ENCODE measurements around the gene EPHA3. TPM values are rescaled to one million over a fixed set of nuclear protein-coding genes. Genes with fewer than 3 reads are reported as not detected.

EPHA3 gene
- total RNA-seq, 1 experiment from 2014 or later = not detected

DNA sequence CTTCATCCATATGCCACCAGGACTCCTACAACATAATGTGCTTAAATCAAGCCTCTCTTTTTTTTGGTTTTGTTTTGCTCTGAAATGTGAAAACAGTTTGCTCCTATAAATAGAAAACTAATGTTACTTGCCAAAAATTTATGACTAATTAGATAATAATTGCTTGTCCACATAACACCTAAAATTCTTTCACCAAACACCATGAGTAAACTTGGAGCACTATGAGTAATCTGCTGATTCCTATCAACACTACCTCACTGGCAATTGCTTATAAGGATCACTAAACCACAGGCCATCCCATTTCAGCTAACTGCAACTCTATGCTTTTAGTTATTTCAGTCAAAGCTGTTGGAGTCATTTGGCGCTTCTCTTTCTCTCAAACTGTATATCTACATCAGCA lies 252.7 kb downstream of the EPHA3 start:
- no peak for DNase-seq (ENCODE audit: low spot score)

DNA sequence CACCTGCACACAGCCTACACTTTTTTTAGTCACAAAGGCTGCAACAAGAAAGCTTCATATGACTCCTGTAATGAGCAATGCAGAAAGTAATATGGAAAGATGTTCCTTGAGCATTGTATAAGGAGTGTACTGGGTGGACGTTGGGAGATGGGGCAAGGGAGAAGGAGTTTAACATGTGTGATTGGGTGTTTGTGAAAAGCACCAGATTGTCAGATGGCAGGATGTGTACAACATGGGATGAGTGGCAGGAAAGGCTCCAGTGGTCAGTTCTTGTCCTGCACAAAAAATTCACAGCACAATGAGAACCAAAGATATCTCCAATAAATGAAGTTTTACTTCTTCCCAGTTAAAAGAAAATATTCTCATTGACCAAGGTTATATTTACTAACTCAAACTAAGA lies 255.1 kb downstream of the EPHA3 start:
- no peak for DNase-seq (ENCODE audit: low spot score)

DNA sequence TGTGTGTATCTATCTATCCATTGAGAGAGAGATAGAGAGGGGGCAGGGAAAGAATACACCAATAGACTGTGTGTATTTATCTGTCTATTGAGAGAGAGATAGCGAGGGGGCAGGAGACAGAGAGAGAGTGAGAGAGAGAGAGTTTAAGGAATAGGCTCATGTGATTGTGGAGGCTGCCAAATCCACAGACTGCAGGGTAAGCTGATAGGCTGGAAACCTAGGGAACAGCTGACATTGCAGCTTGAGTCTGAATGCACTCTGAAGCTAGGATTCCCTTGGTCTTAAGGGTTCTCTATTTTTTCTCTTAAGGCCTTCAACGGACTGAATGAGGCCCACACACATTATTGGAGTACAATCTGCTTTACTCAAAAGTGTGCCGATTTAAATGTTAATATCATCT lies 255.8 kb downstream of the EPHA3 start:
- DNase-seq (ENCODE audit: low spot score) = no peak

DNA sequence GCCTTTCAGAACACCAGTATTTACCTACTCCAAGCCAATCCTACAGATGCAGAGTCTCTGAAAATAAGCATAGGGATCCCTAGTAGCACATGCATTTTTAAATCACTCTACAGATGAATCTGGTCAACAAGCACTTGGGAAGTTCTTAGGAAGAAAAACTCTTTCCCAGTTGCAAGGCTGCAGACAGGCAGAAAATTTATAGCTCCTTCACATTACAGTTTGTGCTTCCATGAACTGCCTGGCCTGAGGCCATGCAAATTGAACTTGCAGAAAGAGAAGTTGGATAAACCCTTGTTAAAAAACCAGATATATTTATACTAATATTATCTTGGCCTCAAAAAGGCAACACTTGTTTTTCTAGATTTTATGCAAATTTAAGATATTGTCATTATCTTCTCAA lies 256.9 kb downstream of the EPHA3 start:
- no peak for DNase-seq (ENCODE audit: low spot score)

DNA sequence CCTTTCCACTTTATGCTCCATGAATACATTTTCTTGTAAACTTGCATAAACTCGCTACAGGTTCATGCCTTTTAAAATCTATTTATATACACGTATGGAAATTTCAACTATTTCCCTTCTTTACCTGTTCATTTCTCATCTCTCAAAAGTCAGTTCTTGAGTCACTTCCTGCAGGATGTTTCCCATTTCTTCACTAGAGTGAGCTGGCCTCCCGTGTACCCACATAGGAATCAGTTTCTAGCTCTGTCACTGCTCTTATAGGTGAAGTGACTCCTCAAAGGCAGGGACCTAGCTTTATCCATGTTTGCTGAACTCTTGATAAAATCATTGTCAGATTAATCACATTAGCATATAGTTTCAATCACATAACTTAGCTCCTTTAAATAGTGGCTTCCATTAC lies 259.7 kb downstream of the EPHA3 start:
- no peak for DNase-seq (ENCODE audit: low spot score)

DNA sequence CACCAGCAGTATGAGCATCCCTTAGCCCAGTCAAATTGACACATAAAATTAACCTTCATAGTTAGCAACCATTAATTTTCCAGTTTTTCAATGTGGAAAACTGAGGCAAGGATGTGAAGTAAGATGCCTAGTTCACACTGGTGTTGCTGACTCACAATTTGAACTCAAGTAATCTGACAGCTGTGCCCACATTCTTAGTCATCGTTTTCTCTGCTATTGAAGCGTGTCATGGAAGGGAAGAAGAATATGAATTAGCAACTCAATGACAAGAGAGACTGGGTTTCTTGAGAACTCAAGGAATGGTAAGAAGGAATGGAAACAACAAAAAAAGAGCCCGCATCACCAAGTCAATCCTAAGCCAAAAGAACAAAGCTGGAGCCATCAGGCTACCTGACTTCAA lies 261.4 kb downstream of the EPHA3 start:
- DNase-seq (ENCODE audit: low spot score) = no peak

DNA sequence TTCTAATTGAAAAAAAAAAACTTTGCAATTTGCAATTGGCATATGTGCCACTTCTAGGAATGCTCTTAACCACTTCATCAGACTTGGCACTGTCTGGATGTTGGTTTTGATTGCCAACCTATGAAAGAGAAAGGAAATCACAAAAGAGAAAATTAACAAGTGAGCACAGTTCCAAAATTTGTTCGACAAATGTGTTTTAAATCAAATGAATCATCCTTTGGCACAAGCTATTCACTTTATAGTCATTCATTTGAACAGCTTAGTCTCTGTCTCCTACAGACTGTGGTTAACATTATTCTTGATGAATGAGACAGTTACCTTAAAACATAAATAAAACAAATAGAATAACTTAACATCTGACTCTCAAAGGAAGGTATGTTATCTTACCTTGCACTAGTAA lies 265.0 kb downstream of the EPHA3 start:
- no peak for DNase-seq (ENCODE audit: low spot score)

DNA sequence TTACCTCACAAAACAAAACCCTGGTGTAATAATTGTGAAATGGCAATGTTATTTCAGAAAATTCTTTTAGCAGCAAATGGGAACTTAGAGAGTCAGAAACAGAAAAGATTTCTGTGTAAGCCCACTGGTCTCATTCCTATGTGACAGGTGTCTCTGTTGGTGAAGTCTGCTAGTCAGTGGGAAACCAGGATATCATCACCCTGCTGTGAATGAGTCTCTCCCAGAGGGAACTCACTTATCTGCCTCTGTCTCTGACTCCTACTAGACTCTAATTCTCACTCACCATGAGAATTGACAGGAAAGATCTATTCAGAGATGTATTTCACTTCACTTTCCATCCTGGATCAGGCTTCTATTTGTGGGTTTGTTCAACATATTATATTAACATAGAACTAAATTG lies 266.0 kb downstream of the EPHA3 start:
- no peak for DNase-seq (ENCODE audit: low spot score)

DNA sequence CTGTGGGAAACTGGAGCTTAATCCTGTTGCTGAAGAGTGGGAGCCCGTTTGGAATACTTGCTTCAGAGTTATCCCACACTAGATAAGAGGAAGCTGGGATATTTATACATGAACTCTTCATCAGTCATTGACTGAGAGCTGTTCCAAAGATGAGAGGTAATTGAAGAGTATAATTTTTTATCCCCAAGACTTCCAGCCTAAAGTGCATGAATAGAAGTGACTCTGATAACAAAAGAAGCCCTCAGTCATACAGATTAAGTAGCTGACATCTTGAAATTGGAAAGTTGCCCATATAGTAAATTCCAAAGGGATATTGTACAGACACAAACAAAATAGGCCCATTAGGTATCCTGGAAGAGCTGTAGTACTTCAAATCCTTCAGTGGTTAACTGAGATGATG lies 268.0 kb downstream of the EPHA3 start:
- no peak for DNase-seq (ENCODE audit: low spot score)

DNA sequence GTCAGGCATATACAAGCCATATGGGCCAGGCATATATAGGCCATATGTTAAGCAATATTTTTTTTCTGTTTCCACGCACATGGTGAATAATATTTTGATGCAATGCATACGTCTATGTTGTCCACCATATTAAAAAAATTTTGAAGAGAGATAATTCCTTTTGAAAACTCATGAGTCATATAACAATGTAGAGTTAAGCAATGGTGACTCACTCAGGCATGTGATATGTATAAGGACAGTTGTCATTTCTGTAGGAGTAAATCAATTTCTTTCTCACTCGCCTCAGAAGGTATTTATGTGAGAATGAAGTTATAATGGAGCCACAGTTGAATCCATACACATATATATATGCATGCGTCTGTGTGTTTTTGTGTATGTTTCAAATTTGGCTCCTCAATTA lies 272.6 kb downstream of the EPHA3 start:
- DNase-seq (ENCODE audit: low spot score) = no peak

DNA sequence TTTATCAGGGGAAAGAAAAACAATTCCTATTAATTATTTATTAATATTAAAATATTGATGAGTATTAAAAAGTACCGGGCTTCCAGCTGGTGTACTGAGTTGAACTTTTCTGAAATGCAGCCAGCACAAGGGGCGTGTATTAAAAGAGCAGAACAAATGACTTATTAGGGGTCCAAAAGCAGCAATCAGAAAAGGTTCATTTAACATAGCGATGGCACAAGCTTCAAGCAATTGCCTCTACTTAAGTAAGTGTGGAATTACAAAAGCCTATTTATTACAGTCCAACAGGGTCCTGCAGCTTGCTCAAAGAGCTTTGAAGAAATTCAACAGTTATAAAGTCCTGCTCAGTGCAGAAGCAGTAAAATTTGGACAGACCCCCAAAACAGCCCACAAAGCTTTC lies 285.6 kb downstream of the EPHA3 start:
- no peak for DNase-seq (ENCODE audit: low spot score)

DNA sequence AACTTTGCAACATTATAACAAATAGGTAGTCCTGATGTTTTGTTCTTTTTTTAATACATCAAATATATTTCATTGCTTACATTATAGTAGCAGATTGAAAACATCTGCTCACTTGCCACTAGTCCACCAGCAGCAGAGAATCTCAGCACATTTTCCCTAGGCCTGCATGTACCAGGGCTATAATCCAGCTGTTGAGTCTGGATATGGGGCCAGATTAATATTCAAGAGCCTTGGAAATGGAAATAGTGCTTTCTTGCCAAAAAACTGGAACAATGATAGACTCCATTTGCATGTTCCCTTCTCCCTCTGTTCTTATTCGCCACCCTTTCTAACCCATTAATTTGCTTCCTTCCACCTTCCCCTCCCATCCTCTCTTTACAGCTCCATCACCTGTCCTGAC lies 288.0 kb downstream of the EPHA3 start:
- DNase-seq (ENCODE audit: low spot score) = no peak

DNA sequence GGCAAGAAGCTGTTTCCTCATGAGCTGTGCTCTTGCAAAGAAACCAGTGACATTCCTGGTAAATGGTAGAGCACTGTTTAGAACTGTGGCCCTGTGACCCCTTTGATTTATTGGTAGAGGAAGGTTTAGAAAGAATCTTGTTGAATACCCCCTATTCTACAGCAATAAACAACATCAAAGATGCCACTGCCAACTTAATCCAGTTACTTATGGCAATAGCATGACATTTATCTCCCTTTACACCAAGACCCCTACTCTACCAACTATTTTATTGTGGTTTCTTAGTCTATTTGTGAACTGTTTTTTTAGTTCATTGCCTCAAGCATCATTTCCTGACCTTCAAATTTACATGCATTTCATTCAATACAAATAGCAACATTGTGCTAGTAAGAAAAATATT lies 288.6 kb downstream of the EPHA3 start:
- no peak for DNase-seq (ENCODE audit: low spot score)

DNA sequence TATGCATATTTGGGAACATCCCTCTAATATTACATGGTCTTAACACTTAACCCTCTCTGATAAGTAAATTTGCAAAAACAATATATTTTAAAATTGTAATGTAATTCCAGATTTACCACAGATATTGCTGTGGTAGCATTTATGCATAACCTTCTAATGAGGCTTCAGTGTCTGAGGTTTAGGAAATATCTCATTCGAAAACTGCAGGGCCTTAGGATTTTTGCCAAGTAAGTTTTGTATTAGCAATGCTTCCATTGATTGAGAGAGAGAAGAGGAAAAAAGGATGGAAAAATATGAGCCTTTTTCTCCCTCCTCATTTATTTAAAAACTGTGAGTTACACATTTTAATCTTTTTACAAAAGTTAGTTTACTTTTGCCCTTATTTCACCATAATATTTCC lies 294.6 kb downstream of the EPHA3 start:
- no peak for DNase-seq (ENCODE audit: low spot score)

DNA sequence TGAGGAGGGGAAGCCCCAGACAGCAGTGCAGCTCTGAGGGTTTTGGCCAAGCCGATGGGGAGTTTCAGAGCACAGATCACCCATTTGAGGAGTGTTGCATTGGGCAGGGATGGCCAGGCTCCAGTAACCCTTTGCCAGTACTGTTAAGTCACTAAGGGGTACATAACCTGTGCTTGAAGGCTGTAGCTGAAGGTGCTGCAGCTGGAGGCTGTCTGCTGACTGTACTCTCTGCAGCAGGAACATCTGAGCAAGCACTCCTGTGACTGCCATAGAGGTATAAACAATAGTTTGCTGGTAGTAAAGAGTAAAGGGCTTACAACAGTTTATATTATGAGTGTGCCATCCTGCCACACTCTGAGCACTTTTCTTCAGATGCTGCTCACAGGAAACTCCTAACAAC lies 297.8 kb downstream of the EPHA3 start:
- no peak for DNase-seq (ENCODE audit: low spot score)

DNA sequence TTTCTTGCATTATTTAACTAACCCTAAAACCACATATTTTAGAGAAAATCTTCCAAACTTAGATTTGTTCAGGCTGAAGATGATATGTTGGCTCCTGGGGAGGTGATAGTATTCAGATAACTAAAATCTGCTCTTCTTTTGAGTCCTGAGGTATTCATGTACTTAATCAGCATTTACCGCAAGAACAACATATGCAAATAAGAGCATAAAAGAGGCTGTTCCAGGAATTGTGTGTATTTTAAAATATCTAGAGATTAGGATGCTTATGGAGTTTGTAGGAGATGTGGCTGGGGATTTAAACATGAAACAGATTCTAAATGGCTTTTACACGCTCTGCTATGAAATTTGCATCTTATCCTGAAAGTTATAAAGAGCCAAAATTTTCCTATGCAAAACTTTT lies 298.2 kb downstream of the EPHA3 start:
- no peak for DNase-seq (ENCODE audit: low spot score)

DNA sequence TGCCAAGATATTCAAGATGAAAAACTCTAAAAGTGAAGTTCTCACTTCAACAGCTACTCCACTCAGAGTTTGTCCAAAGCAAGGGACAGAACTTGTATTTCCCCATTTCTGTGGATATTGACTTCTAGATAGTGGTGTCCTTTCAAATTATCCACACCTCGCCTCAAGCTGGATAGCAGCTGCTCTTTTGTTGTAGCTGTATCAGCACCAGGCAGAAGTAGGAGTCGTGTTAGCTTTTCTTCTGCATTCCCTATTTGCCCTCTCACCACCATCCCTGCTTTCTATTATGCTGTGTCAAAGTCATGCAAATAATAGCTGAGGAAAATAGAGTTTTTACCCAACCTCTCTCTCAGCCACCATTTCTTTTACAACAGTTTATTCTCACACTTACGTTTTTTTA lies 303.8 kb downstream of the EPHA3 start:
- no peak for DNase-seq (ENCODE audit: low spot score)

DNA sequence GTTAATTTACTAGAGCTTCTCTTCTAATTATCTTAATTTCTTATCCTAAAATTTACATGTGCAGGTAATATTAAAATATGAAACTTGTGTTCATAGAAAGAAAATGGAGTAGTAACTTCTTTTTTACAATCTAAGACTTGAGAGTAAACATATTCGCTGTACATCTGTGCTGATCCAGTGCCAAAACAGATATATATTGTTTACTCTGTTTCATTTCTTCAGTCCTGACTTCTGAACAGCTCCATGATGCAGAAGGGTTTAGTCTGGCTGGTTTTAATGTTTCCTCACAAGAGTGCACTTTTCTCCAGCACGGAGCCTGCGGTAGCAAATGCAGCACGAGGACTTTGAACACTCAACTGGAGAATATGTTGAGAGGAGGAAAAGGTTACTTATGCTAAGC lies 306.8 kb downstream of the EPHA3 start:
- DNase-seq (ENCODE audit: low spot score) = no peak

DNA sequence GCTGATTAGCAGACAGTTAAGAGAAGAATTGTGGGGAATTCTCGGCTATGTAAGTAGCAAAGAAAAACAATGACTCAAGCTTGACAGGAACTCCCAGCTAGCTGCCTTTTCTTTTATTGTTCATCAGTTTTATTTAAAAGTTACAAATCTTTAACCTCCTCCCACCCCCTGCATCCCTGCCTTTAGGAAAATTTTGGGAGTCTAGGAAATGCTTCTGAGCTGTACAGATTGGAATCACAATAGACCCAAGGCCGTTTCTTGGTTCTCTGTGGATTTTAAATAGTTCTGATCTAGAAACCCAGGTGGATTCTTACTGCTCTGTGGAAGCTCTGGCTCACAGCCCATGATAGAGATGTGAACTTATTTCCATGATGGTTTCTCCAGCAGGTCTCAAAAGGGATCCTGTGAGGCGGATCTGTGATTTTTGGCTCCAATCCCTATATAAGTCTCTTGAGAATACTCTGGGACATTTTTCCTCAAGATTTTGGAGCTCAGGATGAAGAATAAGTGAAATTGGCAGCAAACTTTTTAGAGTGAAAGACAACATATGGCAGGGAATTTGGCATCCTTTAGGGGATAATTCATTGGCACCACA lies 312.3 kb downstream of the EPHA3 start:
- DNase-seq (ENCODE audit: low spot score) = no peak

DNA sequence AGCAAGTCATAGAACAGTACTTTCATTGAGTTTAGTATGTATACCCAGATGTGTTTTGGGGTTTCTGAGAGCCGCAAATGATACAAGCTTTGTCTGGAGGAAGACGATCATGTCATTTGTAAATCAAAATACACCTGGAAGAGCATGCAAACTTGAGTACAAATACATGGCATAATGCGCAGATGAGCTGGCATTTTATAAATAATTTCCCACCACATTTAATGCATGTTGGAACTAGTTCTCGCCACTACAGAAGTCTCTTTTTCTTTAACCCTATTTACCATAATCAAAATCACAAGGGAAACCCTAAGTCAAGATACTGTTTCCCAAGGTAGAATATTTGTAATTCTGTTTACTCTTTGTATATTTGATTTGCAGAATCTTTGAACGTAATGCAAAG lies 318.6 kb downstream of the EPHA3 start:
- DNase-seq (ENCODE audit: low spot score) = no peak

DNA sequence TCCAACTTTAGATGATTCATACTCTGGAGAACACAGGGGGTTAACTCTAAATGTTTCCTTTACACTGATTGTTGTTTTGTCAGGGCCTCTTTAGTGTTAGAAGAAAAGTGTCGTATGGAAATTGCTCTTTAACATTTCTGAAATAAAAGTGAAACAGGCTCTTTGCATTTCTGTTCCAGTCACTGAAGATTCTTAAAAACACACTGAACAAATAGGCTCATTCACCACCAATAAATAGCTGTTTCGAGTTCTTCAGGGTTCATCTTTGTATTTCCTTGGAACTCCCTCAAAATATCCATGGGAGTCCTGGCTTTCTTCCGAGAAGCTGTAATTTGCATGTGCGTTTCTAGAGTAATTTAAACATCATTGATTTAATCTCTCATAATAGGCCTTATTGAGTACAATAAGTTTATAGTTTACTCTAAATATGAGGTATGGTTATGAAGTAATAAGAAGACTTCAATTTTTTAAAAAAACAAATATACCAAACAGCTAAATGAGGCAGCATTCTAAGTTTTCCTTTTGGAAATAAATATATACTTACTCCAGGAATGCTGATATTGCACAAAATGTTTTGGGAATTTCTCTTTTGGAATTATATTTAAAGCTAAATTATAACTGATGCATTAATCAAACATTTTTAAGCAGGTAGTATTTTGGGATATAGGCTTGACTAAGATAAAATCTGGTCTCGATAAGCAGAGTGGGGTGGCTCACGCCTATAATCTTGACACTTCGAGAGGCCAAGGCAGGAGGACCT lies 327.4 kb downstream of the EPHA3 start:
- DNase-seq (ENCODE audit: low spot score) = no peak

DNA sequence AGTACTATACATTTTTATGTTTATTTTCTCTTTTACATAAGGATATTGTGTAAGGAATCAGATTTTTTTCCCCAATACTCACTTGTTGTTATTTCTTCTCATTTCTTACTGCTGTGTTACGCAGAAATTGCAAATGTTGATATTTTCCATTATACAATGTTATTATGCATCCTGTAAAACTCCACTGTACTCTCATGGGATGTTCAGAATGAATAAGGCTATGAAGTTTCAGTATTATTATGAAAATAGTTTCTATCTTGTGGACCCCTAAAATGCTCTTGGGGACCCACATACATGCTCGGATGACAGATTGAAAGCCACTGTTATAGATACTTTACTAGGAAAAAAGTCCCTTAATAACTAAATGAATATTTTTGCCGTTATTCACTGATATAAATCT lies 329.4 kb downstream of the EPHA3 start:
- DNase-seq (ENCODE audit: low spot score) = no peak

DNA sequence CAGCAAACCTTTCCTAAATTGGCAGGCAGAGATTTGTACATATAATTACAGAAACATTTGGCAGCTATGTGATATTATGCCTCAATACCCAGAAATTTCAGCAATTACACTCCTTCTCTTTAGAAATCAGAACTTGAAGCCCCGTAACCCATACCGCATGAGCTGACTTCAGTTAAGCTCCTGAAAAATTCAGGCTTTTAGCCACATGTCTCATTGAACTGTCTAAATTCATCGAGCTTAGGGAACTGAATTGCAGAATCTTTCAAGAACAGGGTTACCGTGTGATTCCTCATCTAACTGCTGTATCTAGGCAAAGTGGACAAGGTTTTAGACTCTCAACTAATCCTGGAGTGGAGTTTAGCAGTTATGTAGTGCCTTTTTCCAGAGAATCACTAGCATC lies 333.0 kb downstream of the EPHA3 start:
- no peak for DNase-seq (ENCODE audit: low spot score)

DNA sequence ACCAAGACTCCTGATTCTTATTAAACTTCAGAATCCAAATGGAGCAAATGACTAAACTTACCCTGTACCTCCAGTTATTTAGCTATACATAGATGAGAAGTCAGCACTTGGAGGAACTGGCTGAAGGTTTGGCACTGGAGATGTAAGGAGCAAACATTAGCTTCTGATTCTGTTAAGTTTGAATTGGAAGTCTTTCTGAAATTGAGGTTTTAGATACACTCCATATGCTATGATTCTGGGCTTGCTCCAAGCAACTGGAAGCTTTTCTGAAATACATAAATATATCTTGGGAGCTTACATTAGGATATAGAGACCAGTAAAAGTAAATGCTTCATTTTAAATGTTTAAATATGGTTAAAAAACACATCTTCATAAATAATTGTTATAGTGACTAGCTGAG lies 333.7 kb downstream of the EPHA3 start:
- no peak for DNase-seq (ENCODE audit: low spot score)

All from HT-29 (cell line).